GM12878 (cell line): ENCODE measurements around the gene ADPRS. TPM values are rescaled to one million over a fixed set of nuclear protein-coding genes. Genes with fewer than 3 reads are reported as not detected.

Source experiments
- ATAC-seq: fragments of 200-7000 bp; cut with Tn5 transposase; 3 replicates; pipeline ENCODE4 v1.9.1; 2020; ENCODE audit warnings: mild to moderate bottlenecking, moderate library complexity
- BruUV-seq: library from RNA; stranded (reverse); fragments of 400-500 nt; replicated peaks from 2 replicates; lab custom pipeline; 2021; lab: Mats Ljungman, UMichigan
- CTCF ChIA-PET: fragments of 300-600 bp; sonication (Branson Sonifier 250); formaldehyde crosslinking; extraction: SDS; loops from one replicate; lab custom pipeline; 2021; ENCODE audit warnings: inconsistent platforms; lab: Yijun Ruan, JAX
- POLR2A ChIA-PET: fragments of 350-600 bp; formaldehyde crosslinking; extraction: SDS; loops from one replicate; lab custom pipeline; 2021; ENCODE audit warnings: inconsistent platforms; lab: Charles Lee
- RAD21 ChIA-PET: fragments of 300-600 bp; sonication (Branson Sonifier 250); formaldehyde crosslinking; loops from one replicate; lab custom pipeline; 2023; ENCODE audit warnings: antibody characterized with exemption; ENCODE audit not compliant: unreplicated experiment; lab: Charles Lee
- SMC1A ChIA-PET: fragments of 300-600 bp; sonication (Branson Sonifier 250); formaldehyde crosslinking; loops from one replicate; lab custom pipeline; 2023; ENCODE audit not compliant: unreplicated experiment, uncharacterized antibody; lab: Charles Lee
- DNase-seq: peaks from one replicate; pipeline ENCODE4 v3.0.0-alpha.2; 2011; ENCODE audit warnings: low read depth, low spot score
- FAIRE-seq: peaks from 3 replicates; lab custom pipeline; 2011; peaks lifted over from hg19 to GRCh38; lab: Jason Lieb, UNC
- H2AFZ ChIP-seq: 2 replicates; pipeline ENCODE4 v1.6.0; 2011; ENCODE audit warnings: low read depth, low read length, control low read depth; ENCODE audit not compliant: control insufficient read depth
- H3K27ac ChIP-seq: 2 replicates; pipeline ENCODE4 v1.5.1; 2011; ENCODE audit warnings: control low read depth; ENCODE audit not compliant: control insufficient read depth, insufficient read depth
- H3K27me3 ChIP-seq, 2 experiments: replicated peaks in 1 of 2; 2 replicates each; pipeline versions ENCODE4 v1.6.0 to v1.6.1; 2011; ENCODE audit warnings: low read length in 1 of 2; ENCODE audit not compliant: control insufficient read depth in 2 of 2, insufficient read depth in 2 of 2
- H3K36me3 ChIP-seq, 2 experiments: 2 replicates each; pipeline ENCODE4 v1.5.1; 2011; ENCODE audit warnings: low read length in 1 of 2; ENCODE audit not compliant: control insufficient read depth in 2 of 2, insufficient read depth in 2 of 2
- H3K4me1 ChIP-seq: 2 replicates; pipeline ENCODE4 v1.6.1; 2011; ENCODE audit warnings: mild to moderate bottlenecking, low read length, moderate library complexity, mixed read lengths; ENCODE audit not compliant: control insufficient read depth, insufficient read depth
- H3K4me2 ChIP-seq: 2 replicates; pipeline ENCODE4 v1.6.0; 2011; ENCODE audit warnings: control low read depth; ENCODE audit not compliant: control insufficient read depth, insufficient read depth
- H3K4me3 ChIP-seq: fragments of 200-600 bp; sonication (generic); 2 replicates; pipeline ENCODE4 v1.5.1; 2016
- H3K79me2 ChIP-seq: 2 replicates; pipeline ENCODE4 v1.6.0; 2011; ENCODE audit warnings: low read length; ENCODE audit not compliant: control insufficient read depth, insufficient read depth
- H3K9ac ChIP-seq: 2 replicates; pipeline ENCODE4 v1.8.0; 2011; ENCODE audit warnings: low read length, control low read depth, mixed read lengths; ENCODE audit not compliant: control insufficient read depth, insufficient read depth
- H3K9me3 ChIP-seq: replicated peaks from 3 replicates; pipeline ENCODE4 v1.5.1; 2011; ENCODE audit warnings: mild to moderate bottlenecking, low read length; ENCODE audit not compliant: control insufficient read depth, insufficient read depth
- H4K20me1 ChIP-seq: 2 replicates; pipeline ENCODE4 v1.6.0; 2011; ENCODE audit not compliant: control insufficient read depth, insufficient read depth
- ATF2 ChIP-seq: IDR thresholded peaks from 2 replicates; pipeline ENCODE4 v1.6.1; 2012; ENCODE audit warnings: low read length, inconsistent platforms
- CREM ChIP-seq: IDR thresholded peaks from 2 replicates; pipeline ENCODE4 v1.6.1; 2014; ENCODE audit warnings: antibody characterized with exemption, low read depth
- DPF2 ChIP-seq: fragments of 450-650 bp; IDR thresholded peaks from 2 replicates; pipeline ENCODE4 v1.6.1; 2017; ENCODE audit warnings: mild to moderate bottlenecking
- ETV6 ChIP-seq, 2 experiments: fragments of 450-650 bp in 1 of 2; IDR thresholded peaks in 1 of 2; conservative IDR thresholded peaks in 1 of 2; 2 replicates each; pipeline ENCODE4 v1.6.1; 2014; ENCODE audit warnings: antibody characterized with exemption in 1 of 2, borderline replicate concordance in 1 of 2, low read depth in 1 of 2, mild to moderate bottlenecking in 1 of 2, moderate library complexity in 1 of 2
- KLF5 ChIP-seq: fragments of 450-650 bp; IDR thresholded peaks from 2 replicates; pipeline ENCODE4 v1.6.1; 2014; ENCODE audit warnings: mild to moderate bottlenecking; ENCODE audit not compliant: partially characterized antibody
- MLLT1 ChIP-seq: fragments of 450-650 bp; IDR thresholded peaks from 2 replicates; pipeline ENCODE4 v1.6.1; 2016; ENCODE audit warnings: mild to moderate bottlenecking
- POLR2A ChIP-seq: IDR thresholded peaks from 2 replicates; pipeline ENCODE4 v1.6.1; 2011; ENCODE audit warnings: low read depth, mild to moderate bottlenecking, low read length
- STAT1 ChIP-seq: fragments of 450-650 bp; conservative IDR thresholded peaks from 2 replicates; pipeline ENCODE4 v1.6.1; 2014; ENCODE audit warnings: antibody characterized with exemption, mild to moderate bottlenecking
- TAF1 ChIP-seq: IDR thresholded peaks from 2 replicates; pipeline ENCODE4 v1.6.1; 2011; ENCODE audit warnings: mild to moderate bottlenecking, low read depth, low read length, borderline replicate concordance
- ZNF24 ChIP-seq: fragments of 450-650 bp; IDR thresholded peaks from 2 replicates; pipeline ENCODE4 v1.6.1; 2017; ENCODE audit warnings: antibody characterized with exemption, mild to moderate bottlenecking
- WGBS: methylation state at CpG from one replicate; pipeline ENCODE4 v1.1.6; 2016; ENCODE audit warnings: low lambda C conversion rate; ENCODE audit not compliant: insufficient replicate concordance, insufficient coverage; ENCODE audit errors: missing lambda C conversion rate; 5-methylcytosine and 5-hydroxymethylcytosine counted together
- in situ Hi-C: fragments of 300-500 bp; cut with MboI; formaldehyde crosslinking; loops from 9 replicates; pipeline ENCODE4 v1.14.3; 2018; ENCODE audit warnings: mixed read lengths
- intact Hi-C: fragments of 100-400 bp; cut with micrococcal nuclease; formaldehyde crosslinking; loops from one replicate; pipeline ENCODE4 v1.14.2; 2022; ENCODE audit not compliant: unreplicated experiment
- polyA plus RNA-seq, 11 experiments: library from polyadenylated mRNA; depleted of rRNA in 4 of 11; unstranded in 6 of 11; stranded (reverse) in 5 of 11; fragments of >200 nt; fragmentation: Nextera tagmentation in 4 of 11; fragmentation: Illumina TruSeq in 1 of 11; extraction: Ambion mirVana in 4 of 11; extraction: Trizol in 1 of 11; gene quantifications; 1 replicate in 1 of 11; 2 replicates in 10 of 11; pipeline versions ENCODE4 v1.2.1 to v1.2.3, GENCODE V29; 2011 to 2016; ENCODE audit warnings: inconsistent platforms in 2 of 11, missing spikeins in 2 of 11, low read depth in 1 of 11
- total RNA-seq, 4 experiments: library from RNA; depleted of rRNA in 3 of 4; stranded (reverse); fragments of >200 nt in 3 of 4; fragmentation: Illumina TruSeq in 1 of 4; extraction: Trizol in 1 of 4; gene quantifications; 2 replicates each; pipeline versions ENCODE4 v1.2.1 to v1.2.3, GENCODE V29; 2013 to 2021
- TF ChIP-seq, protein P1 (sequence below): IDR thresholded peaks from 2 replicates; pipeline ENCODE4 v1.6.1; 2012; ENCODE audit warnings: low read depth, low read length, improper control_type of control experiment

Gene ADPRS
- total and polyA plus RNA-seq, 10 of the 15 experiments (the other 5 are each of a cell fraction or from before 2014, with no cell fraction given): 7.6 to 57.6 (median 39.1) TPM

GRCh38 chr1:36088265-36088576 is 471 bp upstream of the ADPRS start (continued):
- TF ChIP-seq, protein P1, sequence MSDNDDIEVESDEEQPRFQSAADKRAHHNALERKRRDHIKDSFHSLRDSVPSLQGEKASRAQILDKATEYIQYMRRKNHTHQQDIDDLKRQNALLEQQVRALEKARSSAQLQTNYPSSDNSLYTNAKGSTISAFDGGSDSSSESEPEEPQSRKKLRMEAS: no peak
- no peak for TF ChIP-seq KLF5
- no peak for TF ChIP-seq STAT1
- no peak for TF ChIP-seq CREM
- no peak for TF ChIP-seq DPF2

DNA sequence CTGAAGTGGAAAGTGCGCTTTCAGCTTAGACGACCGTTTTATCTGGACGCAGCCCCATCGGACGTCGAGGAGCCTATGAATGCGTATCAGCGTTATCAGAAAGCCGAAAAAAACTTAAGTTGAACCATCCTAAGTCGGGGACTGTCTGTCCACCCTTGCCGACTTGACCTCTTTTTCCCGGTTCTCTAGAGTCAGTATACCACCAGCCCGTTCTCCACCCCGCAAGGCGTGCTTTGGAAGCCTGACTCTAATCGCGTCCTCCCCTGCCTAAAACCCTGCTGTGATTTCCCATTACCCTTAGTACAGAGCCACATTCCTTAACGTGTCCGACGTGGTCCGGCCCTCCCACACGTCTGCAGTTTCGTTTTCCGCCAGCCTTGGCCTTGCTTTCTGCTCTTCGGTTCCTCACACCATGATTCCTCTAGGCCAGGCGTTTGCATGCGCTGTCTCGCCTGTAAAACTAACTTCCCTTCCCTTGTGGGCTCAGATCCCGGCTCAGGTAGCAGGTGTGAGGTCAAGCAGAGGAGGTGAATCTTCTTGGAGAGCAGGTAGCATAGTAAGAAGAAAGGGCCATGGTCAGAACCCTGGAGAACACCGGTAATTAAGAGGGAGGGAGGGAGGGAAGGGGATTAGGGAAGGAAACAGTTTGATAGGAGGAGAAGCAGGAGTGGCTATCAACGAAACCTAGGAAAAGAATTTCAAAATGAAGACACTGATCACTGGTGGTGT is 865 bp downstream of the ADPRS start:
- TF ChIP-seq ETV6 (conservative IDR thresholded peaks at IDR 0.05 in 1 of 2, IDR thresholded peaks at IDR 0.05 in 1 of 2; ENCODE audit: borderline replicate concordance in 1 of 2, low read depth in 1 of 2) (peak in 1 of 2 experiments; percentile 58; a peak in 1 of 4 replicates), MLLT1 (0 out of 2 replicates have a peak, but pooled peaks have one; percentile 32), TAF1 (no peak), ATF2 (no peak), POLR2A (peak; percentile 53), ZNF24 (no peak)
- ChIA-PET CTCF (interaction anchor here (0.6 to 1.7 kb wide), 3 partner anchors 45 to 143 kb away, joined by 3 to 4 read pairs (median 3); partner anchors contain the start of gene TRAPPC3), RAD21 (no interaction called here), SMC1A (no interaction called here), POLR2A (interaction anchor here (1.2 kb wide), 1 partner anchor 60 kb away, joined by 4 read pairs; the partner anchor contains the start of gene TRAPPC3)
- Histone ChIP-seq H4K20me1 (no peaks in the 10 kb centered on the region), H3K4me2 (peak overlapping the region; percentile 85), H3K9me3 (no peaks in the 10 kb centered on the region), H2AFZ (peak overlapping the region; percentile 66), H3K4me3 (peak overlapping the region; percentile 98), H3K79me2 (peaks cover 20% of the 10 kb centered on the region), H3K9ac (peak overlapping the region; percentile 84), H3K27me3 (no peaks in the 10 kb centered on the region), H3K36me3 (peaks cover 16 to 17% of the 10 kb centered on the region in 2 experiments), H3K27ac (peak overlapping the region; percentile 82), H3K4me1 (no peaks in the 10 kb centered on the region; the same call in 1 of the 2 replicates)
- intact Hi-C loops: loop anchor here (2.0 to 10.0 kb wide), 3 partner anchors 159 to 232 kb away; partner anchors contain the start of genes AGO1 and AGO3
- in situ Hi-C loops: loop anchor here (5.0 kb wide), 2 partner anchors 53 to 98 kb away; no protein-coding TSS in a partner anchor
- 4% methylated on average over 32 of the region's 32 CpGs for WGBS
- ATAC-seq: peak; percentile 51
- TSS peak; percentile 84 for BruUV-seq
- peak; percentile 52 for FAIRE-seq
- DNase-seq: peak; percentile 15
